K562 (cell line): ENCODE results near the gene ACP5. TPM values are rescaled to one million over a fixed set of nuclear protein-coding genes. Genes with fewer than 3 reads are reported as not detected.

Source experiments
- CUX1 ChIP-seq: fragments of 200-800 bp; sonication (Bioruptor generic); IDR thresholded peaks from 2 replicates; pipeline ENCODE4 v1.6.1; 2016; ENCODE audit warnings: missing genetic modification characterization, missing compliant biosample characterization
- DEAF1 ChIP-seq: fragments of 450-650 bp; formaldehyde crosslinking; IDR thresholded peaks from 2 replicates; pipeline ENCODE4 v1.4.0; 2020; ENCODE audit warnings: mild to moderate bottlenecking, moderate library complexity
- HES1 ChIP-seq: fragments of 450-650 bp; IDR thresholded peaks from 2 replicates; pipeline ENCODE4 v1.6.1; 2016; ENCODE audit warnings: low read depth, mild to moderate bottlenecking, moderate library complexity
- NFE2 ChIP-seq: IDR thresholded peaks from 2 replicates; pipeline ENCODE4 v1.6.1; 2014; ENCODE audit warnings: antibody characterized with exemption, low read depth
- SAFB2 ChIP-seq: fragments of 200-400 bp; formaldehyde crosslinking; IDR thresholded peaks from 2 replicates; pipeline ENCODE4 v1.6.1; 2018; ENCODE audit warnings: borderline replicate concordance, low read length, low read depth, moderate library complexity; ENCODE audit not compliant: severe bottlenecking
- XRCC4 ChIP-seq: IDR thresholded peaks from one replicate; pipeline ENCODE4 v1.6.1; 2011; ENCODE audit not compliant: insufficient read depth, insufficient read length; ENCODE audit errors: extremely low read depth
- ZBTB40 ChIP-seq, 2 experiments: fragments of 450-650 bp in 1 of 2; sonication (generic) in 1 of 2; formaldehyde crosslinking in 1 of 2; IDR thresholded peaks; 2 replicates each; pipeline versions ENCODE4 v1.7.1 to v1.9.0; 2016 to 2022; ENCODE audit warnings: inconsistent platforms in 1 of 2, mild to moderate bottlenecking in 1 of 2, missing genetic modification reagents in 1 of 2
- ZC3H4 ChIP-seq: sonication (generic); formaldehyde crosslinking; IDR thresholded peaks from 2 replicates; pipeline ENCODE4 v1.9.0; 2021; ENCODE audit warnings: missing genetic modification reagents, borderline replicate concordance
- polyA plus RNA-seq, 8 experiments: library from polyadenylated mRNA; depleted of rRNA in 4 of 8; stranded (reverse) in 5 of 8; unstranded in 3 of 8; fragments of >200 nt; fragmentation: Nextera tagmentation in 2 of 8; fragmentation: Illumina TruSeq in 1 of 8; extraction: Ambion mirVana in 2 of 8; extraction: Trizol in 1 of 8; gene quantifications; 2 replicates each; pipeline versions ENCODE4 v1.2.1 to v1.2.3, GENCODE V29; 2011 to 2014; ENCODE audit warnings: inconsistent platforms in 1 of 8, missing spikeins in 1 of 8
- total RNA-seq, 7 experiments: library from RNA; depleted of rRNA in 6 of 7; stranded (reverse); fragments of >200 nt in 6 of 7; fragmentation: Illumina TruSeq in 2 of 7; extraction: Trizol in 2 of 7; gene quantifications; 2 replicates each; pipeline versions ENCODE4 v1.2.1 to v1.2.3, GENCODE V29; 2011 to 2021; ENCODE audit warnings: low replicate concordance in 1 of 7

Gene ACP5
- total and polyA plus RNA-seq, 9 of the 15 experiments (the other 6 are each of a cell fraction or from before 2014, with no cell fraction given) = 0.06 to 1.1 (median 0.31) TPM; not detected in 1

GRCh38 chr19:11558881-11559828 is 18.3 kb downstream of the ACP5 start, which contains the start of gene ELOF1 (continued):
- TF ChIP-seq ZBTB40 (IDR thresholded peaks at IDR 0.05) (peak; percentile 96), ZBTB40 (CRISPR knock-in tag; IDR thresholded peaks at IDR 0.05) (no peak), CUX1 (CRISPR knock-in tag) (no peak), ZC3H4 (no peak), NFE2 (no peak), HES1 (no peak), SAFB2 (no peak), XRCC4 (no peak), DEAF1 (CRISPR knock-in tag) (no peak)
